H1 (cell line): Measurements from ENCODE around the gene OSBPL2. TPM values are rescaled to one million over a fixed set of nuclear protein-coding genes. Genes with fewer than 3 reads are reported as not detected.

Experiments used
- CBX5 ChIP-seq: fragments of 300-800, 300-1000 bp; sonication (generic); IDR thresholded peaks from 2 replicates; pipeline ENCODE4 v1.7.1; 2016; ENCODE audit warnings: antibody characterized with exemption, low read length, low read depth
- KDM1A ChIP-seq: fragments of 200-600, 300-600 bp; sonication (generic); IDR thresholded peaks from 2 replicates; pipeline ENCODE4 v1.7.1; 2016; ENCODE audit warnings: mild to moderate bottlenecking, low read length, borderline replicate concordance
- polyA plus RNA-seq, 7 experiments: library from polyadenylated mRNA; depleted of rRNA in 3 of 7; stranded (reverse) in 5 of 7; unstranded in 2 of 7; fragments of >200 nt in 5 of 7; fragments of 200-250 nt in 2 of 7; gene quantifications; 1 replicate in 5 of 7; 2 replicates in 1 of 7; 4 replicates in 1 of 7; pipeline versions ENCODE4 v1.2.1 to v1.2.3, GENCODE V29; 2011 to 2013; ENCODE audit warnings: missing spikeins in 2 of 7, mixed read lengths in 2 of 7
- total RNA-seq: library from RNA; stranded (reverse); fragmentation: NEBNext Ultra II Directional; extraction: Animal tissue kit (Norgen Biotek cat#: 25700); gene quantifications from 2 replicates; pipeline ENCODE4 v1.2.1, GENCODE V29; 2021
- TF ChIP-seq, protein P1 (sequence below), 3 experiments: IDR thresholded peaks; 1 replicate in 2 of 3; 2 replicates in 1 of 3; pipeline versions ENCODE4 v1.5.1 to v1.6.1; 2011; ENCODE audit warnings: low read length in 3 of 3, mild to moderate bottlenecking in 3 of 3, inconsistent platforms in 2 of 3, low read depth in 1 of 3, moderate library complexity in 1 of 3; ENCODE audit not compliant: insufficient read depth in 1 of 3; ENCODE audit errors: control extremely low read depth in 1 of 3

OSBPL2 gene
- total and polyA plus RNA-seq, 2 of the 8 experiments (the other 6 are each of a cell fraction or from before 2014, with no cell fraction given): 11.7 to 42.4 TPM

DNA sequence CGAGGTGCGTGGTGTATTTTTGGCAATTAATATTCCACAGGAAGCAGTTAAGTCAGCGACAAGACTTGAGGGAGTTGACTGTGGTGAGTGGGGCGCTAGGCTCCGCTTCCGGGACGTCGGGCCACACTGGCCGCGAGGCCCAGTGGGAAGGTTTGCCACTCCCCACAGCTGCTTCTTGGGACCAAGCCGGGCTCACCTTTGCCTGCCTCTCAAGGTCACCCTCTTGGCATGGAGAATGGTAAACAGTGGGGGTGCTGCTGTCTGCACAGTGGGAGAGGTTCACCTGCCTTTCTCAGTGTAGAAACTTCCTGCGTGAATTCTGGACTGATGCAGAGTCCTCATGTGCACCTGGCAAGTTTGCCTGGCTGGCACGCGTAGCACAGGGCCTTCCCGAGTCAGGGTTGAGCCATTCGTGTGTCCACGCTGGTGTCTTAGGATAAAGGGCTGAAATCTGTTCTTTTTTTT, 6.4 kb downstream of the OSBPL2 start (continued):
- TF ChIP-seq, protein P1, sequence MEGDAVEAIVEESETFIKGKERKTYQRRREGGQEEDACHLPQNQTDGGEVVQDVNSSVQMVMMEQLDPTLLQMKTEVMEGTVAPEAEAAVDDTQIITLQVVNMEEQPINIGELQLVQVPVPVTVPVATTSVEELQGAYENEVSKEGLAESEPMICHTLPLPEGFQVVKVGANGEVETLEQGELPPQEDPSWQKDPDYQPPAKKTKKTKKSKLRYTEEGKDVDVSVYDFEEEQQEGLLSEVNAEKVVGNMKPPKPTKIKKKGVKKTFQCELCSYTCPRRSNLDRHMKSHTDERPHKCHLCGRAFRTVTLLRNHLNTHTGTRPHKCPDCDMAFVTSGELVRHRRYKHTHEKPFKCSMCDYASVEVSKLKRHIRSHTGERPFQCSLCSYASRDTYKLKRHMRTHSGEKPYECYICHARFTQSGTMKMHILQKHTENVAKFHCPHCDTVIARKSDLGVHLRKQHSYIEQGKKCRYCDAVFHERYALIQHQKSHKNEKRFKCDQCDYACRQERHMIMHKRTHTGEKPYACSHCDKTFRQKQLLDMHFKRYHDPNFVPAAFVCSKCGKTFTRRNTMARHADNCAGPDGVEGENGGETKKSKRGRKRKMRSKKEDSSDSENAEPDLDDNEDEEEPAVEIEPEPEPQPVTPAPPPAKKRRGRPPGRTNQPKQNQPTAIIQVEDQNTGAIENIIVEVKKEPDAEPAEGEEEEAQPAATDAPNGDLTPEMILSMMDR (IDR thresholded peaks at IDR 0.05; ENCODE audit: control extremely low read depth in 1 of 3, insufficient read depth in 1 of 3, low read depth in 1 of 3, low read length in 3 of 3): no peak
- TF ChIP-seq CBX5: no peak
- no peak for TF ChIP-seq KDM1A
